ELR (cell line): ENCODE measurements around the gene DLGAP1.
A peak's percentile ranks its signal among the peaks of the same experiment; 100 is the strongest.
"Not testable (repeated sequence)": the region's sequence is repeated elsewhere in the genome, so short reads cannot be mapped to it uniquely, and the experiment has no call there.

ENCODE experiments used
- DNase-seq: peaks from one replicate; pipeline ENCODE4 v3.0.0-alpha.2; 2015; ENCODE audit warnings: low read depth

Gene DLGAP1

GRCh38 chr18:3494569-3494968, 960.5 kb downstream of the DLGAP1 start:
- DNase-seq, result no peak

GRCh38 chr18:3494245-3494526, 960.9 kb downstream of the DLGAP1 start:
- no peak for DNase-seq

GRCh38 chr18:3493501-3494244, 961.4 kb downstream of the DLGAP1 start:
- DNase-seq, result no peak

GRCh38 chr18:3492721-3493120, 962.4 kb downstream of the DLGAP1 start:
- DNase-seq, result no peak

GRCh38 chr18:3491981-3492555, 963.0 kb downstream of the DLGAP1 start:
- DNase-seq, result no peak

GRCh38 chr18:3489462-3489861, 965.6 kb downstream of the DLGAP1 start:
- DNase-seq, result no peak

GRCh38 chr18:3486512-3486911, 968.6 kb downstream of the DLGAP1 start:
- DNase-seq, result no peak

GRCh38 chr18:3485153-3486149, 969.7 kb downstream of the DLGAP1 start:
- DNase-seq, result no peak

GRCh38 chr18:3482258-3482657, 972.8 kb downstream of the DLGAP1 start:
- no peak for DNase-seq

- peak; percentile 58 for DNase-seq
These were observed 973.4 kb downstream of the DLGAP1 start for GRCh38 chr18:3481696-3482210.

- no peak for DNase-seq
These were observed 974.1 kb downstream of the DLGAP1 start for GRCh38 chr18:3480827-3481573.

GRCh38 chr18:3479978-3480509, 975.1 kb downstream of the DLGAP1 start:
- no peak for DNase-seq

- DNase-seq, result peak; percentile 20
These were observed 976.7 kb downstream of the DLGAP1 start for GRCh38 chr18:3478262-3478978.

GRCh38 chr18:3472681-3473544, 982.2 kb downstream of the DLGAP1 start:
- DNase-seq, result no peak

GRCh38 chr18:3472121-3472520, 983.0 kb downstream of the DLGAP1 start:
- not testable (repeated sequence) for DNase-seq

- no peak for DNase-seq
These were observed 983.9 kb downstream of the DLGAP1 start for GRCh38 chr18:3471141-3471648.

GRCh38 chr18:3468833-3469232, 986.3 kb downstream of the DLGAP1 start:
- no peak for DNase-seq

GRCh38 chr18:3468066-3468705, 986.9 kb downstream of the DLGAP1 start:
- no peak for DNase-seq

GRCh38 chr18:3466872-3467271, 988.2 kb downstream of the DLGAP1 start:
- no peak for DNase-seq
